A549 (cell line): ENCODE measurements around the gene MELK.

Experiments
- CEBPB ChIP-seq, 2 experiments: fragments of >200 bp in 1 of 2; sonication (Bioruptor Twin) in 1 of 2; formaldehyde crosslinking in 1 of 2; IDR thresholded peaks; 2 replicates each; pipeline ENCODE4 v1.6.1; 2012 to 2016
- CHD2 ChIP-seq: fragments of 150-350 bp; IDR thresholded peaks from 2 replicates; pipeline ENCODE4 v1.6.1; 2014; ENCODE audit warnings: low read length; ENCODE audit not compliant: partially characterized antibody
- FOSL2 ChIP-seq, 2 experiments: fragments of 450-650 bp in 1 of 2; fragments of >200 bp in 1 of 2; sonication (Bioruptor Twin) in 1 of 2; formaldehyde crosslinking; IDR thresholded peaks; 2 replicates each; pipeline versions ENCODE4 v1.5.0 to v1.6.1; 2016 to 2020; ENCODE audit warnings: mild to moderate bottlenecking in 1 of 2, moderate library complexity in 1 of 2
- GATA3 ChIP-seq: IDR thresholded peaks from 2 replicates; pipeline ENCODE4 v1.6.1; 2012; ENCODE audit warnings: borderline replicate concordance
- HOXA7 ChIP-seq: fragments of 250-450 bp; sonication (Bioruptor Pico); IDR thresholded peaks from 2 replicates; pipeline ENCODE4 v1.5.0; 2020; ENCODE audit warnings: mild to moderate bottlenecking, moderate library complexity
- MYC ChIP-seq: IDR thresholded peaks from 2 replicates; pipeline ENCODE4 v1.6.1; 2012; ENCODE audit warnings: mild to moderate bottlenecking, inconsistent platforms, low read length, improper control_type of control experiment, borderline replicate concordance
- POLR2A ChIP-seq: IDR thresholded peaks from 2 replicates; pipeline ENCODE4 v1.6.1; 2012; ENCODE audit warnings: mild to moderate bottlenecking, low read length
- POLR2AphosphoS2 ChIP-seq: conservative IDR thresholded peaks from 2 replicates; pipeline ENCODE4 v1.6.1; 2012; ENCODE audit warnings: low read length, improper control_type of control experiment, inconsistent platforms
- TF ChIP-seq, protein P1 (sequence below): fragments of >200 bp; sonication (Bioruptor Twin); formaldehyde crosslinking; IDR thresholded peaks from 3 replicates; pipeline ENCODE4 v1.5.1; 2016
- TF ChIP-seq, protein P2 (sequence below): fragments of 150-350 bp; IDR thresholded peaks from 2 replicates; pipeline ENCODE4 v1.6.1; 2014; ENCODE audit warnings: low read depth, mild to moderate bottlenecking, low read length

- TF ChIP-seq, protein P1, sequence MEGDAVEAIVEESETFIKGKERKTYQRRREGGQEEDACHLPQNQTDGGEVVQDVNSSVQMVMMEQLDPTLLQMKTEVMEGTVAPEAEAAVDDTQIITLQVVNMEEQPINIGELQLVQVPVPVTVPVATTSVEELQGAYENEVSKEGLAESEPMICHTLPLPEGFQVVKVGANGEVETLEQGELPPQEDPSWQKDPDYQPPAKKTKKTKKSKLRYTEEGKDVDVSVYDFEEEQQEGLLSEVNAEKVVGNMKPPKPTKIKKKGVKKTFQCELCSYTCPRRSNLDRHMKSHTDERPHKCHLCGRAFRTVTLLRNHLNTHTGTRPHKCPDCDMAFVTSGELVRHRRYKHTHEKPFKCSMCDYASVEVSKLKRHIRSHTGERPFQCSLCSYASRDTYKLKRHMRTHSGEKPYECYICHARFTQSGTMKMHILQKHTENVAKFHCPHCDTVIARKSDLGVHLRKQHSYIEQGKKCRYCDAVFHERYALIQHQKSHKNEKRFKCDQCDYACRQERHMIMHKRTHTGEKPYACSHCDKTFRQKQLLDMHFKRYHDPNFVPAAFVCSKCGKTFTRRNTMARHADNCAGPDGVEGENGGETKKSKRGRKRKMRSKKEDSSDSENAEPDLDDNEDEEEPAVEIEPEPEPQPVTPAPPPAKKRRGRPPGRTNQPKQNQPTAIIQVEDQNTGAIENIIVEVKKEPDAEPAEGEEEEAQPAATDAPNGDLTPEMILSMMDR, result no peak
- TF ChIP-seq POLR2AphosphoS2, result no peak
- TF ChIP-seq CEBPB (IDR thresholded peaks at IDR 0.05), result no peak
- no peak for TF ChIP-seq POLR2A
- no peak for TF ChIP-seq HOXA7 (CRISPR knock-in tag)
- TF ChIP-seq, protein P2, sequence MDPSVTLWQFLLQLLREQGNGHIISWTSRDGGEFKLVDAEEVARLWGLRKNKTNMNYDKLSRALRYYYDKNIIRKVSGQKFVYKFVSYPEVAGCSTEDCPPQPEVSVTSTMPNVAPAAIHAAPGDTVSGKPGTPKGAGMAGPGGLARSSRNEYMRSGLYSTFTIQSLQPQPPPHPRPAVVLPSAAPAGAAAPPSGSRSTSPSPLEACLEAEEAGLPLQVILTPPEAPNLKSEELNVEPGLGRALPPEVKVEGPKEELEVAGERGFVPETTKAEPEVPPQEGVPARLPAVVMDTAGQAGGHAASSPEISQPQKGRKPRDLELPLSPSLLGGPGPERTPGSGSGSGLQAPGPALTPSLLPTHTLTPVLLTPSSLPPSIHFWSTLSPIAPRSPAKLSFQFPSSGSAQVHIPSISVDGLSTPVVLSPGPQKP, result no peak
- no peak for TF ChIP-seq CHD2
- no peak for TF ChIP-seq MYC
- TF ChIP-seq GATA3, result no peak
- no peak for TF ChIP-seq FOSL2 (IDR thresholded peaks at IDR 0.05)
- TF ChIP-seq FOSL2 (CRISPR knock-in tag; IDR thresholded peaks at IDR 0.05), result no peak
These were observed 86.8 kb downstream of the MELK start for GRCh38 chr9:36659500-36659899.
